ENCODE data around the gene LIN9.
A peak's percentile ranks its signal among the peaks of the same experiment; 100 is the strongest.
"Not testable (repeated sequence)": the region's sequence is repeated elsewhere in the genome, so short reads cannot be mapped to it uniquely, and the experiment has no call there.

Gene LIN9

DNA sequence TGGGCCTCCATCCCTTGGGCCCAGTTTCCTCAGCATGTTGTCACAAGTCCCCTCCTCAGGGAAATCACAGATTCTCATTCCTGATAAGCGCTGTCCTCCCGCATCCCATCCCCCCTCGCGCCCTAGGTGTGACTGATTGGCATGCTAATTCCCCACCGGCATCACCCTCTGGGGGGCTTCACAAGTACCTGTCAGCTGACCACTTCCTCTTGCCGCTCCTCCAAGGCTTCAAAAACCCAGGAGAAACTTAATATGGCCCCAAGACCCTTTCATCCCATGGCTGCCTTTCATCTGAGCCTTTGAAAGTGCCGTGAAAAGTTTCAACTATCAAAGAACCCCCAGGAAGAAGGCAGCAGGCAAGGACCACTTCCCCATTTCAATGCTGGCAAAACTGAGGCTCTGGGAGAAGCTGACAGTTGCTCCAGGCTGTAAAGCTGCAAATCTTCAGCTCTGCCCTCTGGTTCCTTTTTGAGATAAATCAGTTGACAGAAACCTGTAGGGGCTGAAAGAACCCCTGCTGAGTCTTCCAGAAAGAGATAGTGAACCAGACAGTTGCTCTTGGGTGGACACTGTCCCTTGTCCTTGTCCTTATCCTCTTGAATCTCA lies 98.3 kb downstream of the LIN9 start:
- DNase-seq = no peak

- no peak for DNase-seq
Observed at GRCh38 chr1:226209307-226210059, 99.5 kb downstream of the LIN9 start.

GRCh38 chr1:226207048-226207447 lies 101.9 kb downstream of the LIN9 start:
- DNase-seq = no peak

- DNase-seq = no peak
Observed at GRCh38 chr1:226204198-226204597, 104.8 kb downstream of the LIN9 start.

GRCh38 chr1:226203655-226204054 lies 105.3 kb downstream of the LIN9 start:
- DNase-seq = no peak

DNA sequence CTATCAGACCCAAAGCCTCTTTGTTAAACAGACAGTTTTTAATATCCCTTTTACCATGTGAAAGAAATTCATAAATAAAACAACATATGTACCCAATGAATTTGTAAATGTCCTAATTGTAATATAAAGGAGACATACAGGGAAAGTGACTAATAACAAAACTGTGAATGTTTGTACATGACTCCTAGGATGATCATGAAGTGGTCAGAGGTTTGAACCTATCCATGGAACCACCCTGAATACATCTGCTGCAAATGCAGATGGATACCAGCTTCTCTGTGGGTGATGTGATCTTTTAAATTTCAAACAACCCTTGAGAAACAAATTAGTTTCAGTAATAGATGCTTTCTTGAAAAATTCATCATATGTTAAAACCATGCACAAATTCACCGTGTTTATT lies 105.7 kb downstream of the LIN9 start:
- DNase-seq = no peak

DNA sequence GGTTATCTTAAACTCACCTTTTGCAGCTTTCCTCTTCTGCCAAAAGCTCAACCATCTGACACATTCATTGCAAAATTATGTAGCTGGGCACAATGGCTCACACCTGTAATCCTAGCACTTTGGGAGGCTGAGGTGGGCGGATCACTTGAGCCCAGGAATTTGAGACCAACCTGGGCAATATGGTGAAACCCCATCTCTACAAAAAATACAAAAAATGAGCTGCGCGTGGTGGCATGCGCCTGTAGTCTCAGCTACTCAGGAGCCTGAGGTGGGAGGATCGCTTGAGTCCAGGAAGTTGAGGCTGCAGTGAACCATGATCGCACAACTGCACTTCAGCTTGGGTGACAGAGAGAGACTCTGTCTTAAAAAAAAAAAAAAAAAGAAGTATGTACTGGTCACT lies 106.3 kb downstream of the LIN9 start:
- DNase-seq = not testable (repeated sequence)

DNA sequence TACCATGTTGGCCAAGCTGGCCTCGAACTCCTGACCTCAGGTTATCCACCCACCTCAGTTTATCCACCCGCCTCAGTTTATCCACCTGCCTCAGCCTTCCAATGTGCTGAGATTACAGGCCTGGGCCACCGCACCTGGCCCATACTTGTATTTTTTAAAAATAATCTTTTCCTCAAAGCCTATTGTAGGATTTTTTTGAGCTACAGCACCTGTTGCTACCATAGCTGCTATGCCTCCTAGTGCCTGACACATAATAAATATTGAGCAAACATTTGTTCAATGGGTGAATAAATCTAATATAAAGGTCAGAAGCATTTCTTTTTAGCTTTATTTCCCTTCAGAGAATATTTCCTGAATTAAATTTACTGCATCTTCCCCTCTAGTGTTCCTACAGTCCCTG lies 106.7 kb downstream of the LIN9 start:
- DNase-seq = no peak

GRCh38 chr1:226201029-226201593 lies 107.9 kb downstream of the LIN9 start:
- no peak for DNase-seq

DNA sequence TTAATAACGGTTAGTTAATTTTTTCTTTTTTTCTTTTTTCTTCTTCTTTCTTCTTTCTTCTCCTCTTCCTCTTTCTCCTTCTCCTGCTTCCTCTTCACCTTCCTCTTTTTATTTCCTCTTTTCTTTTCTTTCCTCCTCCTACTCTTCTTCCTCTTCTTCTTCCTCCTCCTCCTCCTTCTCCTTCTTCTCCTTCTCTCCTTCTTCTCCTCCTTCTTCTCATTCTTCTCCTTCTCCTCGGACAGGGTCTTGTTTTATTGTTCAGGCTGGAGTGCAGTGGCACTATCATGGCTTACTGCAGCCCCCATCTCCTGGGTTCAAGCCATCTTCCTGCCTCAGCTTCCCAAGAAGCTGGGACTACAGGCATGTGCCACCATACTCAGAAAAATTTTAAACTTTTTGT lies 109.0 kb downstream of the LIN9 start:
- no peak for DNase-seq

- DNase-seq = no peak
Observed at GRCh38 chr1:226195144-226195543, 113.8 kb downstream of the LIN9 start.

GRCh38 chr1:226187380-226187779 lies 121.6 kb downstream of the LIN9 start:
- DNase-seq = no peak

GRCh38 chr1:226187019-226187322 lies 122.0 kb downstream of the LIN9 start:
- no peak for DNase-seq

DNA sequence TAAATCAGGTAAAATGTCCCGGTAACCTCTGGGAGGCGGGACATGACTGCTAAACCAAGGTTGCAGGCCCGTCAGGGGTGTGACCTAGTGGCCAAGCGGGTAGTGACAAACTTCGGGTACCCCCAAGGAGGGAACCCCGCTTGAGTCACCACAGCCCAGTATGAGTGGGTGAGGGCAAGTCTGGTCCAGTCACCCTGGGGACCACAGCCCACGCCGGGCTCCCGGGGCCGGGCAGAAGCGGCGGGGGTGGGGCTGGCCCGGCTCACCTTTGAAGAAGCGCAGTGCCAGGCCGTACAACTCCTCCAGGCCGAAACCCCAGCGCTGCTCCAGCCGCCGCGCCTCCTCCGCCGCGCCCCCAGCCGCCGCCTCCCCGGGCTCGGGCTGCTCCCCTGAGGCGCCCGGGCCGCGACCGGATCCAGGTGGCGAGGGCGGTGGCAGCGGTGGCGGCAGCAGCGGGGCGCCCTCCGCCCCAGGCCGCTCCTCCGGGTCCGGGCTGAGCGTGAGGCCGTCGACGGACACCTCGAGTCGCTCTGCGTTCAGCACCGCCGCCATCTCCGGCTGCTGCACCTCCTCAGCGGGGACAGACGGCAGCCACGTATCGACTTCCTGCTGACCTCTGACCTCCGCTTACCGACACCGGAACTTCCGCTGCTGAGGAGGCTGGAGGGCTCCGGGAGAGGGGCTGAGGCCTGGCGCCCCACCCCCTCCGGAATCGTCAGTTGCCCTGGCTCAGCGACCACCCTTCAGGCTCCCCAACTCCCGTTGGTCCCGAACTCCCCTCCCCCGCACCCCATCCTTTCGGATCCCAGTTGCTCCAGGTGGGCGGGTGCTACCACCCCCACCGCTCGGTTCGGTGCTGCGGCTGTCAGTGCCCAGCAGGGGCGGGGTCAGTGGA lies 122.6 kb downstream of the LIN9 start, which contains the start of gene ACBD3:
Gene ACBD3 (minus strand): TSS at position 618 of the 895 bp plus-strand sequence. CDS start 66 bp downstream, at position 552.
- DNase-seq = peak; percentile 93

- DNase-seq = no peak
Observed at GRCh38 chr1:226185141-226186036, 123.6 kb downstream of the LIN9 start.

- DNase-seq = no peak
Observed at GRCh38 chr1:226181996-226182714, 126.8 kb downstream of the LIN9 start.

Data from left hindlimb (tissue), 1 donor.